Subcutaneous abdominal adipose tissue (tissue), 5 donors: ENCODE data around the gene MACF1.

Experiments
- H3K27ac ChIP-seq: one replicate; pipeline ENCODE4 v1.7.0; 2013; ENCODE audit warnings: low read depth, mild to moderate bottlenecking, inconsistent platforms, low read length, moderate library complexity
- H3K27me3 ChIP-seq, 5 donors: one replicate each; pipeline ENCODE4 v1.7.0; 2013; ENCODE audit warnings: low read length in 5 of 5, inconsistent platforms in 1 of 5; ENCODE audit not compliant: control insufficient read depth in 5 of 5, insufficient read depth in 4 of 5
- H3K36me3 ChIP-seq, 5 donors: one replicate each; pipeline ENCODE4 v1.7.0; 2013; ENCODE audit warnings: low read length in 5 of 5; ENCODE audit not compliant: control insufficient read depth in 5 of 5, insufficient read depth in 5 of 5
- H3K4me1 ChIP-seq, 5 donors: one replicate each; pipeline ENCODE4 v1.7.0; 2013; ENCODE audit warnings: low read length in 5 of 5, mild to moderate bottlenecking in 3 of 5, moderate library complexity in 1 of 5; ENCODE audit not compliant: control insufficient read depth in 5 of 5, insufficient read depth in 5 of 5
- H3K4me3 ChIP-seq, 5 donors: one replicate each; pipeline ENCODE4 v1.7.0; 2013; ENCODE audit warnings: low read length in 5 of 5, low read depth in 1 of 5
- H3K9ac ChIP-seq, 5 donors: one replicate each; pipeline ENCODE4 v1.7.0; 2013; ENCODE audit warnings: low read length in 5 of 5, mild to moderate bottlenecking in 4 of 5, moderate library complexity in 3 of 5
- H3K9me3 ChIP-seq, 5 donors: one replicate each; pipeline ENCODE4 v1.7.0; 2013; ENCODE audit warnings: low read length in 5 of 5; ENCODE audit not compliant: control insufficient read depth in 5 of 5
- donor health status: healthy.
- donor health status: healthy.
- donor health status: healthy.
- donor health status: healthy.
- donor health status: healthy.

The MACF1 gene

DNA sequence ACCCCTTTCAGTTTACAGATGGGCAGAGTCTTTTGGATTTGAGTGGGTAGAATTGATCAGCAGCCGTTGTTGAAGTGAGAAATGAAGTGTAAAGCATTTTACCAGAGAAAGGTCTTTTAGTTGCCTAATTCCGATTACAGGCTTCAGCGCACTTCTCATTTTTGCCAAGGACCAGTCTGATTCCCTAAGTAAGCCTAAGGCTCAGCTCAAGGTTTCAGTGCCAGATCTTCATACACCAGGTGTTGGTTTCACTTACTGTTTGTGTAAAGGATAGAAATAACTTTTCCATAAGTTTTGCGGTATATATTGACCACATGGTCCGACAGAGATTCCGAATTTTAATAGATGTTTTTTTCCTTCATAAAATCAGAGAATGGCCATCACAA is 203.0 kb downstream of the MACF1 start:
- Histone ChIP-seq H3K9ac (peak overlapping the region in 1 of 5 donors; percentile 84), H3K4me3 (no peak overlapping the region), H3K27me3 (no peaks in the 10 kb centered on the region), H3K36me3 (peaks cover 0 to 4% (median 1%) of the 10 kb centered on the region in 5 donors), H3K9me3 (no peaks in the 10 kb centered on the region), H3K4me1 (peaks cover 13 to 71% (median 64%) of the 10 kb centered on the region in 5 donors), H3K27ac (peak overlapping the region; percentile 93)

- Histone ChIP-seq H3K4me1 (peaks cover 13 to 77% (median 70%) of the 10 kb centered on the region in 5 donors), H3K9ac (peak overlapping the region; percentile 75 to 92 (median 84)), H3K36me3 (peaks cover 0 to 10% (median 7%) of the 10 kb centered on the region in 5 donors), H3K4me3 (peak overlapping the region; percentile 74 to 80 (median 76)), H3K27me3 (no peaks in the 10 kb centered on the region), H3K27ac (peak overlapping the region; percentile 93), H3K9me3 (no peaks in the 10 kb centered on the region)
These were observed 203.6 kb downstream of the MACF1 start for GRCh38 chr1:39407896-39408640.

- H3K9ac ChIP-seq, result peak overlapping the region in 4 of 5 donors; percentile 82 to 92 (median 85)
- peak overlapping the region in 4 of 5 donors; percentile 76 to 80 (median 78) for H3K4me3 ChIP-seq
- H3K4me1 ChIP-seq, result peaks cover 13 to 79% (median 72%) of the 10 kb centered on the region in 5 donors
- H3K9me3 ChIP-seq, result no peaks in the 10 kb centered on the region
- peak overlapping the region; percentile 93 for H3K27ac ChIP-seq
- peaks cover 0 to 10% (median 7%) of the 10 kb centered on the region in 5 donors for H3K36me3 ChIP-seq
- H3K27me3 ChIP-seq, result no peaks in the 10 kb centered on the region
These were observed 204.2 kb downstream of the MACF1 start for GRCh38 chr1:39408641-39409054.

GRCh38 chr1:39409055-39409816 is 204.7 kb downstream of the MACF1 start:
- H3K9ac ChIP-seq, result peak overlapping the region; percentile 3 to 81 (median 72)
- H3K9me3 ChIP-seq, result no peaks in the 10 kb centered on the region
- no peaks in the 10 kb centered on the region for H3K27me3 ChIP-seq
- H3K36me3 ChIP-seq, result peaks cover 0 to 15% (median 10%) of the 10 kb centered on the region in 5 donors
- H3K4me3 ChIP-seq, result peak overlapping the region; percentile 63 to 88 (median 80)
- H3K27ac ChIP-seq, result peak overlapping the region; percentile 89
- peaks cover 13 to 85% (median 78%) of the 10 kb centered on the region in 5 donors for H3K4me1 ChIP-seq

DNA sequence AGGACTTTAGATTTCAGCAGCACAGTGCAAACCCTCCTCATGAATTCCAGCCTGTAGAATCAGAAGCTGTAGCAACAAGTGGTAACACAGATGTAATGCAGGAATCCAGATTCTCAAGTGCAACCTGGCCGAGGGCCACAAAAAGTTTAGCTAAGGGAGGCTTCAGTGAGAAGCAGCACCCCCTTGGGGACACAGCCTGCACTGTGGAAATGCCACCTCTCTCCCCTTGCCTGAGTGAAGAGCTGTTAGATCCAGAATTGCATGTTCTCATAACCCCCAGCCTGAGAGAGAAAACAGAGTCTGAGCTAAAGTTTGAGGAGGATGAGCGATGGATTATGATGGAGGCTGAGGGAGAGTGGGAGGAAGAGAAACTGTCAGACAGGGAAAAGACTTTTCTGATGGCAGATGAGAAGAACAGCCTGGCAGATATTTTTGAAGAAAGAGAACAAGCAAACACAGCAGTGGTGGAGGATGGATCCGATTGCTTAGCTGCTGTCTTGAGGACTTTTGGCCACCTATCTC is 206.5 kb downstream of the MACF1 start:
- Histone ChIP-seq H3K4me3 (peak overlapping the region; percentile 23 to 88 (median 75)), H3K36me3 (peaks cover 0 to 17% (median 10%) of the 10 kb centered on the region in 5 donors), H3K27ac (peak overlapping the region; percentile 89), H3K9me3 (no peaks in the 10 kb centered on the region), H3K4me1 (peaks cover 13 to 85% (median 80%) of the 10 kb centered on the region in 5 donors), H3K27me3 (no peaks in the 10 kb centered on the region), H3K9ac (peak overlapping the region; percentile 13 to 81 (median 45))

- Histone ChIP-seq H3K9ac (peak overlapping the region; percentile 16 to 63 (median 45)), H3K27ac (peak overlapping the region; percentile 48), H3K27me3 (no peaks in the 10 kb centered on the region), H3K36me3 (peaks cover 0 to 18% (median 10%) of the 10 kb centered on the region in 5 donors), H3K9me3 (no peaks in the 10 kb centered on the region), H3K4me3 (peak overlapping the region; percentile 23 to 88 (median 75)), H3K4me1 (peaks cover 13 to 84% (median 82%) of the 10 kb centered on the region in 5 donors)
These were observed 207.3 kb downstream of the MACF1 start for GRCh38 chr1:39411526-39412478.

GRCh38 chr1:39412892-39413291 is 208.4 kb downstream of the MACF1 start:
- Histone ChIP-seq H3K9me3 (no peaks in the 10 kb centered on the region), H3K4me1 (peaks cover 13 to 76% (median 71%) of the 10 kb centered on the region in 5 donors), H3K27me3 (no peaks in the 10 kb centered on the region), H3K9ac (peak overlapping the region in 1 of 5 donors; percentile 43), H3K4me3 (peak overlapping the region in 1 of 5 donors; percentile 13), H3K27ac (no peak overlapping the region), H3K36me3 (peaks cover 0 to 18% (median 10%) of the 10 kb centered on the region in 5 donors)

GRCh38 chr1:39413902-39414528 is 209.5 kb downstream of the MACF1 start:
- H3K4me3 ChIP-seq, result peak overlapping the region in 2 of 5 donors; percentile 22 to 26
- no peaks in the 10 kb centered on the region for H3K9me3 ChIP-seq
- no peaks in the 10 kb centered on the region for H3K27me3 ChIP-seq
- no peak overlapping the region for H3K27ac ChIP-seq
- peak overlapping the region in 2 of 5 donors; percentile 11 to 32 for H3K9ac ChIP-seq
- peaks cover 0 to 18% (median 10%) of the 10 kb centered on the region in 5 donors for H3K36me3 ChIP-seq
- peaks cover 13 to 74% (median 70%) of the 10 kb centered on the region in 5 donors for H3K4me1 ChIP-seq
